ENCODE data around the gene PRR23B.
"Not testable (repeated sequence)": the region's sequence is repeated elsewhere in the genome, so short reads cannot be mapped to it uniquely, and the experiment has no call there.

The PRR23B gene

DNA sequence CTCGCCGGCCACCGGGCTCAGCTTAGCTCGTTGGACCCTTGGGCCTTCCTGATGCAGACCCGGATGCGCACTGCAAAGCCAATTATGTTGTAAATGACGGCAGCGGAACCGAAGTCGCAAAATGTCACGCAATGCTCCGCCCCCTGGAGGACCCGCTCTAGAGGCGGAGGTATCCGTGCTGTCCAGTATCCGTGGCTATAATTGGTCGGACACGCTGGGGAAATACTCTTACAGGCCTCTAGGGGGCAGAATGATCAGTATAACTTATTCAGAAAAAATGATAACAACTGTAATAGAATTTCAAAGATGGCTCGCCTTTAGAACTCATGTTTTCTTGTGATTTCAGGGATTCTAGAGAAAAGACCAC, at the start of gene PRR23B:
TSS of gene PRR23B (minus strand) at position 59 of the 367 bp plus-strand sequence. CDS start 265 bp downstream, outside the sequence.
- DNase-seq: peak in 1 of 2 experiments; percentile 22
- TF ChIP-seq POLR2A (IDR thresholded peaks at IDR 0.05; ENCODE audit: low read length) (no peak), GATA1 (IDR thresholded peaks at IDR 0.05; ENCODE audit: low read depth, low read length) (no peak)

DNA sequence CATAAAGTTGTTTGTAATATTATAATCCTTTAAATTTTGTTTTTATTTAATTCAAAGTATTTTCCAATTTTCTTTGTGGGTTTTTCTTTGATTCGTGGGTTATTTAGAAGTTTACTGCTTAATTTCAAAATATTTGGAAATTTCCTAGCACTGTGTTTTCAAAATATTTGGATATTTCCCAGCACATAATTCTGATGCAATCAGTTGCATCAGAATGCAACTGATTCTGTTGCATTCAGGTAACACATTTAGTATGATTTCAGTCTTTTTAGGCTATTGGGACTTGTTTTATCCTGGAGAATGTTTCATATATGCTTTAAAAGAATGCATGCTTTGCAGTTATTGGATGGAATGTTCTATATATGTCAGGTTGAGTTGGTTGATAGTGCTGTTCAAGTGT, 42.2 kb upstream of the PRR23B start:
- no peak for DNase-seq
- no peak for TF ChIP-seq POLR2A (IDR thresholded peaks at IDR 0.05; ENCODE audit: low read length)
- no peak for TF ChIP-seq GATA1 (IDR thresholded peaks at IDR 0.05; ENCODE audit: low read depth, low read length)

DNA sequence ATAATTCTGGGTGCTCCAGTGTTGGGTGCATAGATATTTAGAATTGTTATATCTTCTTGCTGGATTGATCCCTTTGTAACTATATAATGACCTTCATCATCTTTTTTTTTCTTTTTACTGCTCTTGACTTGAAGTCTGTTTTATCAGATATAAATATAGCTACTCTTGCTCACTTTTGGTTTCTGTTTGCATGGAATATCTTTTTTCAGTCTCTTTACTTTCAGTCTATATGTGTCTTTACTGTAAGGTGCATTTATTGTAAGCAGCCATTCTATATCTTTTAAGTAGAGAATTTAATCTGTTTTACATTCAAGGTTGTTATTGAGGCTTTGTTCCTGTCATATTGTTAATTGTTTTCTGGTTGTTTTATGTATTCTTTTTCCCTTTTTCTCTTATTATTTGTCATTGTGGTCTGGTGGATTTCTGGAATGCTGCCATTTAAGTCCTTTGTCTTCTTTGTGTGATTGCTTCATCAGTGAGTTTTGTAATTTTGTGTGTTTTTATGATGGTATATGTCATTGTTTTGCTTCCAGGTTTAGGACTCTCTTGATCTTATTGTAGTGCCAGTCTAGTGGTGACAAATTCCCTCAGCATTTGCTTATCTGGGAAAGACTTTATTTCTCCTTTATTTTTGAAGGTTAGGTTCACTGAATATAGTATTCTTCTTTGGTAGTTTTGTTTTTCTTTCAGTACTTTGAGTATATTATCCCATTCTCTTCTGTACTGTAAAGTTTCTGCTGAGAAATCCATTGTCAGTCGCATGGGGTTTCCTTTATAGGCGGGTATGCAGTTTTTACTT, 32.3 kb upstream of the PRR23B start:
- DNase-seq: no peak
- TF ChIP-seq POLR2A (IDR thresholded peaks at IDR 0.05; ENCODE audit: low read length) (no peak), GATA1 (IDR thresholded peaks at IDR 0.05; ENCODE audit: low read depth, low read length) (no peak)

DNA sequence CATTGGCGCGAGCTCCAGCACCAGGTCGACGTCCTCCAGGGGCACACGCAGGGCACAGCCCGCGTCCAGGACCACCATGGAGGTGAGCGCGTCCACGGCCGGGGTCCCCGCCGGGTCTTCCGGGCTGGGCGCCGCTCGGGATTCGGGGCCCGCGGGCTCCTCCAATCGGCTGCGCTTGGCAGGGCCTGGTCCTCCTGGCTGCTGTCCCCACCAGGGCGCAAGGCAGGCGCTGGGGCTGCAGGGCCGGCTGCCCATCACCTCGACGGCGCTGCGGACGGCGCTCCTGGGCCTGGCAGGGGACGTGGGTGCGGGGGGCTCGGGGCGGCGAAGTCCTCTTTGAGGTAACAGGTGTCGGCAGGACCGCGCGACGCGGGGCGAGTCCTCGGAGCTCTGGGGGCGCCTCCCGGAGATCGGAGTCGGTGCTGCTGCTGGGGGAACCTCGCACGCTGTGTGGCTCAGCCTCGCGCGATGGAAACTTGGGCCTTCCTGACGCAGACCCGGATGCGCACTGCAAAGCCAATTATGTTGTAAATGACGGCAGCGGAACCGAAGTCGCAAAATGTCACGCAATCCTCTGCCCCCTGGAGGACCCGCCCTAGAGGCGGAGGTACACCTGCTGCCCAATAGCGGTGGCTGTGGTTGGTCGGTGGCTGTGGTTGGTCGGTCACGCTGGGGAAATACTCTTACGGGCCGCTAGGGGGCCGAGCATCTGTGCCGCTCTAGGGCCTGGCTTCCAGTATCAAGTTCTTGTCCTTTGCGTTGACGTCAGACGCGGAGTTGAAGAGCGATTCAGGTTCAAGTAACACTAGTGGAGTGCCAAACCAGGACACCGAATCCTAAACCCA, 23.9 kb upstream of the PRR23B start, which contains the start of gene PRR23C:
TSS of gene PRR23C (minus strand) at position 527 of the 845 bp plus-strand sequence. CDS start at position 255, 272 bp downstream.
- no peak for TF ChIP-seq POLR2A (IDR thresholded peaks at IDR 0.05; ENCODE audit: low read length)
- TF ChIP-seq GATA1 (IDR thresholded peaks at IDR 0.05; ENCODE audit: low read depth, low read length): no peak
- peak; percentile 4 to 10 for DNase-seq

DNA sequence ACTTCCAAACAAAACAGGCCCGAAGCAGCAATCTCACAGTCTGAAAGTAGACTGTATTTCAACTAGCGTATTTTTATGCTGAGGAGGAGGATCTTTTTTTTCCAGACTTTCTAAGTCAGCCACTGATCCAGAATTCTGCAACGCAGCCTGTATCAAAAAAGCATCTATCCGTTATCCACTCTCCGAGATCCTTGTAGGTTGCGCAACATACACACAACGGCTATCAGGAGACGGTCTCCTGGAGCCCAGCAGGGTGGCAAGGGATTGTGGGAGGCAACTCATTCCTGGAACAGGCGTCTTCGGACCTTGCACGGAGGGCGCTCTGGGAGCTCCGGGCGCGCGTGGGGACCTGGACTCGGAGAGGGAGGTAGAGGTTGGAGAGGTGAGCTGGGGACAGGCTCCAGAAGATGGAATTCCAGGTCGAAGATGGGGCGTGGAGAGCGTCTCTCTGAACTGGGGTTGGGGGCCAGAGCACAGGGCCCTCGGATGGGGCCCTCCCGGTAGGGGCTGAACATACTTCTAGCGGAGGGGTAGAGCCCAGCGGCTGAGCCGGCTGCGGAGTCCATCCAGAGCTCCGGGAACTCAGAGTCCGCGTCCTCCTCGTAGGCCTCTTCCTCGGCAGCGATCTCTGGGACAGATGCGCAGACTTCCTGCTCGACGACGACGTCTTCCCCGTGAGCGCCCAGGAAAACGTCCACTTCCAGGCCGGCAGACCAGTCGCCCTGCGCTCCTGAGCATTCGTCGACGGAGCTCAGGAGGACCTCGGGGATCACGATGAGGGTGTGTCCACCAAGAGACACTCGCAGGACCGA, 23.0 kb upstream of the PRR23B start:
- TF ChIP-seq GATA1 (IDR thresholded peaks at IDR 0.05; ENCODE audit: low read depth, low read length) (no peak), POLR2A (IDR thresholded peaks at IDR 0.05; ENCODE audit: low read length) (no peak)
- DNase-seq: no peak

DNA sequence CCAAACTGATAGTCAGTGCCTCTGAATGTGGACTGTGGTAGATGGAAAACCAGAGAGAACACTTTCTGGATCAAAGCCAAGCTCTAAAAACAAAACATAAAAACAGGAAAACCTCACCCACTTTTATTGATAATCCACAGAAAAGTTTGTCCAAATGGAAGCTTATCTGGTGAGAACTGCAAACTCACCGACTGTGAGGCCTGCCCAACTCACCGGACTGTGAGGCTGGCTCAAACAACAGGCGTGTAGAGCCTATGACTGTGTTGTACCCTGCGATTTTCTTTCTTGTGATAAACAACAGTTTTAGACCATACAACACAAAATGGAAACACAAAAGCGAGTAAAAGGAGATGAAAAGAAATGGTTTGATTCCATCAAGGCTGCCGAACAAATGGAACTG, 16.8 kb upstream of the PRR23B start:
- TF ChIP-seq GATA1 (IDR thresholded peaks at IDR 0.05; ENCODE audit: low read depth, low read length): no peak
- TF ChIP-seq POLR2A (IDR thresholded peaks at IDR 0.05; ENCODE audit: low read length): no peak
- DNase-seq: no peak

DNA sequence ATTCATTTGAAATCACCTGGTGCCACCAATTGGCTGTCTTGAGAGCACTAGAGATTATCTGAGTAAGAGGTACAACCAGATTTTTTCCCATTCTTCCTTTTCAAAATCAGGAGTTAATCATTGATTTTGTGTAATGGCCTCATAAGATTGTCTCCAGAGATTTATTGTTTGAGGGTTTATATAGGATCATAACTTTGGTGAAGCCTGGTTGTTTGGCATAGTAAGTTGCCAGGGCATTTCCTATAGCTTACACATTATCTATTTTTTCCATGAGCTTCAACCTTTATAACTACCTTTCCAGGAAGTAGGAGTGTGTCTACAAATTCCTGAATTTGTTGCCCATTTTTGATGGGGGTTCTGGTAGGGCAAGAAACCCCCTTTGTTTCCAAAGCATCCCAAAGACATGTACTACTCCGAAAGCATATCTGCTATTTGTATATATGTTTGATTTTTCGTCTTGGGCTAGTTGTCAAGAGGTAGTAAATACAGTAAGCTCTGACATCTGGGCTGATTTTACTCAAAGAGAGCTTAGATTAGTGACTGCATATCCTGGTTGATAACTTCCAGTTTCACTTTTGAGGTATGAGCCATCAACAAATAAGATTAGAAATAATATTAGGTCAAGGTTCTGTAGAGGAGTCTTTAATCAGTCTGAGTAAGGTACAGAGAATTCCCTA, 11.7 kb upstream of the PRR23B start:
- no peak for TF ChIP-seq GATA1 (IDR thresholded peaks at IDR 0.05; ENCODE audit: low read depth, low read length)
- TF ChIP-seq POLR2A (IDR thresholded peaks at IDR 0.05; ENCODE audit: low read length): no peak
- no peak for DNase-seq

DNA sequence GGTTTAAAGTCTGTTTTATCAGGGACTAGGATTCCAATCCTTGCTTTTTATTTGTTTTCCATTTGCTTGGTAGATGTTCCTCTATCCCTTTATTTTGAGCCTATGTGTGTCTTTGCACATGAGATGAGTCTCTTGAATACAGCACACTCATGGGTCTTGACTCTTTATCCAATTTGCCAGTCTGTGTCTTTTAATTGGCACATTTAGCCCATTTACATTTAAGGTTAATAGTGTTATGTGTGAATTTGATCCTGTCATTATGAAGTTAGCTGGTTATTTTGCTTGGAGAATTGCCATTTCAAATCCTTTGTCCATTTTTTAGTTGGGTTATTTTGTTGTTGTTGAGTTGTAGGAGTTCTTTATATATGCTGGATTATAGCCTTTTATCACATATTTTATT, 9.8 kb upstream of the PRR23B start:
- DNase-seq: not testable (repeated sequence)

DNA sequence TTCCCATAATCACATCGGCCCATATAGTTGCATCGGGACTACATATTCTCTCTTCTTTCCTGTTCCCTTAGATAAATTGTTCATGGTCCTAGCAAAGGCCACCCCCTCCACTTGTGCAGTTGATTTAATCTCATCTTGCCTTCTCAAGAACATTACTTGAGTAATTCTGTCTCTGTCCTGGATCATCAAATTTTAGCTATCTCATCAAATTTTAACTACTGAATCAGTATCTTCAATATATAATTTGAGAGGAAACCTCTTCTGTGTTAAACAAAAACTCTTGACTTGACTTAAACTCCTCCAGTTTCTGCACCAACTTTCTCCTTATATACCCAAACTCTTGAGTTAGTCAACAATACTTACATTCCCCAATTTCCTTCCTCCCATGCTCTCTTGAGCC, 4.2 kb upstream of the PRR23B start:
- no peak for DNase-seq
- TF ChIP-seq GATA1 (IDR thresholded peaks at IDR 0.05; ENCODE audit: low read depth, low read length) (no peak), POLR2A (IDR thresholded peaks at IDR 0.05; ENCODE audit: low read length) (no peak)

DNA sequence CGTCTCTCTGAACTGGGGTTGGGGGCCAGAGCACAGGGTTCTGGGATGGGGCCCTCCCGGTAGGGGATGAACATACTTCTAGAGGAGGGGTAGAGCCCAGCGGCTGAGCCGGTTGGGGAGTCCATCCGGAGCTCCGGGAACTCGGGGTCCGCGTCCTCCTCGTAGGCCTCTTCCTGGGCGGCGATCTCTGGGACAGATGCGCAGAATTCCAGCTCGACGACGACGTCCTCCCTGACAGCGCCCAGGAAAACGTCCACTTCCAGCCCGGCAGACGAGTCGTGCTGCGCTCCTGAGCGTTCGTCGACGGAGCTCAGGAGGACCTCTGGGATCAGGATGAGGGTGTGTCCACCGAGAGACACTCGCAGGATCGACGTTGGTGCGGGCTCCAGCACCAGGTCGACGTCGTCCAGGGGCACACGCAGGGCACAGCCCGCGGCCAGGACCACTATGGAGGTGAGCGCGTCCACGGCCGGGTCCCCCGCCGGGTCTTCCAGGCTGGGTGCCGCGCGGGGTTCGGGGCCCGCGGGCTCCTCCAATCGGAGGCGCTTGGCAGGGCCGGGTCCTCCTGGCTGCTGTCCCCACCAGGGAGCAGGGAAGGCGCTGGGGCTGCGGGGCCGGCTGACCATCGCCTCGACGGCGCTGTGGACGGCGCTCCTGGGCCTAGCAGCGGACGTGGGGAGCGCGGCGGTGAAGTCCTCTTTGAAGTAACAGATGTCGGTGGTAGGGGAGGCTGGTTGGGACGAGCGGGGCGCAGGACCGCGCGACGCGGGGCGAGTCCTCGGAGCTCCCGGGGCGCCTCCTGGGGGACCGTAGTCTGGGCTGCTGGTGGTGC, 474 bp downstream of the PRR23B start:
- no peak for TF ChIP-seq GATA1 (IDR thresholded peaks at IDR 0.05; ENCODE audit: low read depth, low read length)
- TF ChIP-seq POLR2A (IDR thresholded peaks at IDR 0.05; ENCODE audit: low read length): no peak
- no peak for DNase-seq

DNA sequence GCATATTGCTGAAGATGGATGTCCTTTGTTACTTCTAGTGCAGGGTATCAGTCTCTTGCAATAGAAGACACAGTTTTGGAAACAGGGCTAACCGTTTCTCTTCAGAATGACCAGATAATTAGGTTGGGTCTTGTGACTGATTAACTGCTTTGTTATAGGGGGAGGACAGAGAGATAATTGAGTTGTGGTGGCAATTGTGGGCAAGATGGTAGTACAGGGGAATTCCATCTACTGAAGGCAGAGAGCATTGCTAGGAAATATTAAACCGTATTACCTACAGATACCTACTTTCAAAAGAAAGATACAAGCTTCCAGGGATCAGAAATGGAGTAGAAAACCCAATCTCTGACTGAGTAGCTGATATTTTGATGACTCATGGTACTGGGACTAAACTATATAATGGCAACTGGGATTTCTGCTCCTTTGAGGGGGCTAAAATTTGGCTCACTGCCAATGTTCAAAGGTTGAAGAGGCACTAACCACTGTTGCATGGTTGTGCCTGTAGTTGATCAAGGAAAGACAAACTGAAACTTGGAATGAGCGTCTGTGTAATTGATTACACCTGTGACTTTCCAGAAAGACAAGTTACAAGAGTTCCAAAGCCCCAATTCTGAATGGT, 4.2 kb downstream of the PRR23B start:
- TF ChIP-seq POLR2A (IDR thresholded peaks at IDR 0.05; ENCODE audit: low read length): no peak
- no peak for TF ChIP-seq GATA1 (IDR thresholded peaks at IDR 0.05; ENCODE audit: low read depth, low read length)
- DNase-seq: no peak

DNA sequence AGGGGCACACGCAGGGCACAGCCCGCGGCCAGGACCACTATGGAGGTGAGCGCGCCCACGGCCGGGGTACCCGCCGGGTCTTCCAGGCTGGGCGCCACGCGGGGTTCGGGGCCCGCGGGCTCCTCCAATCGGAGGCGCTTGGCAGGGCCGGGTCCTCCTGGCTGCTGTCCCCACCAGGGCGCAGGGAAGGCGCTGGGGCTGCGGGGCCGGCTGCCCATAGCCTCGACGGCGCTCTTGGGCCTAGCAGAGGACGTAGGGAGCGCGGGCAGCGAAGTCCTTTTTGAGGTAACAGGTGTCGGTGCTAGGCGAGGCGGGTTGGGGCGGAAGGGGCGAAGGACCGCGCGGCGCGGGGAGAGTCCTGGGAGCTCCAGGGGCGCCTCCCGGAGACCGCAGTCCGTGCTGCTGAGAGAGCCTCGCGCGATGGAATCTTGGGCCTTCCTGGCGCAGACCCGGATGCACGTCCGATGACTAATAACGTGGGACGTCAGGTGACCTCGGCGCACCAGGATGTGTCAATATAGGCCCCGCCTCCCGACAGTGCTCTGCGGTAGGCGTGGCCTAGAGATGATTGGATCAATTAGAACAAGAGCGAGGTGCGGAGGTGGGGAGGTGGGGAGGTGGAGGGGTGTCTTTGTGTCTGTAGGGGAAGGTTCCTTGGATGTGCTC, 14.5 kb downstream of the PRR23B start, which contains the start of gene PRR23A:
TSS of gene PRR23A (minus strand) at position 218 of the 666 bp plus-strand sequence. CDS start at position 218, 0 bp downstream.
- no peak for TF ChIP-seq GATA1 (IDR thresholded peaks at IDR 0.05; ENCODE audit: low read depth, low read length)
- no peak for TF ChIP-seq POLR2A (IDR thresholded peaks at IDR 0.05; ENCODE audit: low read length)

More for the DNA sequence above, 14.5 kb downstream of the PRR23B start, which contains the start of gene PRR23A:
- no peak for DNase-seq
